Muscle of leg (tissue), 11 donors: Measurements from ENCODE around the gene LTB4R2. TPM values are rescaled to one million over a fixed set of nuclear protein-coding genes. Genes with fewer than 3 reads are reported as not detected.

Source experiments
- DNase-seq: peaks from one replicate; pipeline ENCODE4 v3.0.0; 2013
- H3K27ac ChIP-seq: one replicate; pipeline ENCODE4 v1.5.1; 2013; ENCODE audit warnings: mild to moderate bottlenecking, low read length, control low read depth
- H3K27me3 ChIP-seq: one replicate; pipeline ENCODE4 v1.6.1; 2013; ENCODE audit warnings: low read length; ENCODE audit not compliant: control insufficient read depth, insufficient read depth
- H3K36me3 ChIP-seq: one replicate; pipeline ENCODE4 v1.6.1; 2013; ENCODE audit warnings: low read length; ENCODE audit not compliant: control insufficient read depth, insufficient read depth
- H3K4me1 ChIP-seq: one replicate; pipeline ENCODE4 v1.6.1; 2013; ENCODE audit warnings: low read length; ENCODE audit not compliant: control insufficient read depth, insufficient read depth
- H3K4me3 ChIP-seq: one replicate; pipeline ENCODE4 v1.5.1; 2013; ENCODE audit warnings: low read length, control low read depth
- H3K9me3 ChIP-seq: replicated peaks from 2 replicates; pipeline ENCODE4 v1.6.1; 2013; ENCODE audit warnings: low read depth, low read length; ENCODE audit not compliant: control insufficient read depth
- WGBS: methylation state at CpG from one replicate; pipeline ENCODE4 v1.1.5; 2013; ENCODE audit warnings: missing lambda C conversion rate; ENCODE audit not compliant: insufficient coverage; 5-methylcytosine and 5-hydroxymethylcytosine counted together
- polyA plus RNA-seq, 8 donors: library from polyadenylated mRNA; unstranded; fragments of 120-200 nt; gene quantifications; one replicate each; pipeline versions ENCODE4 v1.2.1 to v1.2.3, GENCODE V29; 2013; ENCODE audit warnings: inconsistent platforms in 1 of 8, low replicate concordance in 1 of 8; ENCODE audit not compliant: insufficient read length in 8 of 8, insufficient read depth in 1 of 8
- total RNA-seq: library from RNA; stranded (reverse); fragments of 120-200 nt; gene quantifications from one replicate; pipeline ENCODE4 v1.2.4, GENCODE V29; 2013

Gene LTB4R2
- total and polyA plus RNA-seq, 9 donors: 1.1 to 4.4 (median 2.7) TPM

GRCh38 chr14:24283796-24284460 lies 26.0 kb upstream of the LTB4R2 start:
- Histone ChIP-seq H3K4me1 (peaks cover 14% of the 10 kb centered on the region), H3K36me3 (no peaks in the 10 kb centered on the region), H3K27me3 (no peaks in the 10 kb centered on the region), H3K27ac (no peak overlapping the region), H3K9me3 (no peaks in the 10 kb centered on the region), H3K4me3 (no peak overlapping the region)
- 75% methylated on average over 4 of the region's 5 CpGs for WGBS
- DNase-seq: no peak

GRCh38 chr14:24284501-24285035 lies 25.4 kb upstream of the LTB4R2 start:
- peaks cover 3% of the 10 kb centered on the region for H3K36me3 ChIP-seq

GRCh38 chr14:24285351-24285750 lies 24.6 kb upstream of the LTB4R2 start:
- 75% methylated on average over 1 of the region's 4 CpGs for WGBS
- H3K4me1 ChIP-seq: peaks cover 11% of the 10 kb centered on the region
- H3K9me3 ChIP-seq: no peaks in the 10 kb centered on the region
- H3K36me3 ChIP-seq: peaks cover 11% of the 10 kb centered on the region
- DNase-seq: no peak
- no peaks in the 10 kb centered on the region for H3K27me3 ChIP-seq
- H3K27ac ChIP-seq: no peak overlapping the region
- no peak overlapping the region for H3K4me3 ChIP-seq

More at GRCh38 chr14:24284501-24285035, 25.4 kb upstream of the LTB4R2 start:
- 87% methylated on average over 5 of the region's 11 CpGs for WGBS
- peaks cover 11% of the 10 kb centered on the region for H3K4me1 ChIP-seq
- no peak for DNase-seq
- no peak overlapping the region for H3K27ac ChIP-seq
- H3K27me3 ChIP-seq: no peaks in the 10 kb centered on the region
- no peaks in the 10 kb centered on the region for H3K9me3 ChIP-seq
- no peak overlapping the region for H3K4me3 ChIP-seq

GRCh38 chr14:24286996-24287395 lies 22.9 kb upstream of the LTB4R2 start:
- 92% methylated on average over 2 of the region's 5 CpGs for WGBS
- H3K4me1 ChIP-seq: peaks cover 11% of the 10 kb centered on the region
- DNase-seq: no peak
- H3K27me3 ChIP-seq: no peaks in the 10 kb centered on the region
- peaks cover 26% of the 10 kb centered on the region for H3K36me3 ChIP-seq
- H3K9me3 ChIP-seq: no peaks in the 10 kb centered on the region
- no peak overlapping the region for H3K27ac ChIP-seq
- no peak overlapping the region for H3K4me3 ChIP-seq

- no peak overlapping the region for H3K4me3 ChIP-seq
Measured at GRCh38 chr14:24289649-24290280, 20.2 kb upstream of the LTB4R2 start.

GRCh38 chr14:24290746-24291145 lies 19.2 kb upstream of the LTB4R2 start:
- Histone ChIP-seq H3K4me3 (no peak overlapping the region), H3K36me3 (peaks cover 39% of the 10 kb centered on the region), H3K27ac (no peak overlapping the region), H3K27me3 (no peaks in the 10 kb centered on the region), H3K4me1 (no peaks in the 10 kb centered on the region), H3K9me3 (no peaks in the 10 kb centered on the region)
- WGBS: 67% methylated on average over 4 of the region's 9 CpGs
- DNase-seq: no peak

More at GRCh38 chr14:24289649-24290280, 20.2 kb upstream of the LTB4R2 start:
- Histone ChIP-seq H3K36me3 (peaks cover 34% of the 10 kb centered on the region), H3K27me3 (no peaks in the 10 kb centered on the region), H3K9me3 (no peaks in the 10 kb centered on the region), H3K27ac (no peak overlapping the region), H3K4me1 (no peaks in the 10 kb centered on the region)
- WGBS: 100% methylated on average over 2 of the region's 6 CpGs
- DNase-seq: no peak

GRCh38 chr14:24291446-24292117 lies 18.4 kb upstream of the LTB4R2 start:
- H3K4me3 ChIP-seq: no peak overlapping the region
- H3K9me3 ChIP-seq: no peaks in the 10 kb centered on the region
- DNase-seq: no peak
- no peak overlapping the region for H3K27ac ChIP-seq
- peaks cover 47% of the 10 kb centered on the region for H3K36me3 ChIP-seq
- H3K27me3 ChIP-seq: no peaks in the 10 kb centered on the region
- 81% methylated on average over 3 of the region's 3 CpGs for WGBS
- H3K4me1 ChIP-seq: peaks cover 2% of the 10 kb centered on the region

- H3K4me1 ChIP-seq: peaks cover 4% of the 10 kb centered on the region
- no peak for DNase-seq
- H3K27me3 ChIP-seq: no peaks in the 10 kb centered on the region
- no peak overlapping the region for H3K4me3 ChIP-seq
- H3K27ac ChIP-seq: no peak overlapping the region
- WGBS: 82% methylated on average over 6 of the region's 11 CpGs
- no peaks in the 10 kb centered on the region for H3K9me3 ChIP-seq
- H3K36me3 ChIP-seq: peaks cover 47% of the 10 kb centered on the region
Measured at GRCh38 chr14:24292118-24292807, 17.7 kb upstream of the LTB4R2 start.

GRCh38 chr14:24293525-24293924 lies 16.4 kb upstream of the LTB4R2 start:
- no peaks in the 10 kb centered on the region for H3K9me3 ChIP-seq
- peaks cover 4% of the 10 kb centered on the region for H3K4me1 ChIP-seq
- no peak overlapping the region for H3K4me3 ChIP-seq
- no peak overlapping the region for H3K27ac ChIP-seq
- peaks cover 47% of the 10 kb centered on the region for H3K36me3 ChIP-seq
- WGBS: no CpG with 5 or more reads among the region's 2 CpGs
- no peak for DNase-seq
- H3K27me3 ChIP-seq: no peaks in the 10 kb centered on the region
